HG03060 (cell line): ENCODE results near the gene SLC5A4.
"Not testable (repeated sequence)": the region's sequence is repeated elsewhere in the genome, so short reads cannot be mapped to it uniquely, and the experiment has no call there.

Experiments
- ATAC-seq: cut with Tn5 transposase; IDR thresholded peaks from one replicate; pipeline ENCODE4 v1.9.1; 2021; ENCODE audit warnings: low read depth, moderate number of reproducible peaks; ENCODE audit not compliant: unreplicated experiment

The SLC5A4 gene

GRCh38 chr22:32202539-32203180 lies 52.5 kb downstream of the SLC5A4 start:
- ATAC-seq, result no peak

- ATAC-seq, result no peak
Measured at GRCh38 chr22:32202161-32202538, 53.0 kb downstream of the SLC5A4 start.

GRCh38 chr22:32200752-32201151 lies 54.4 kb downstream of the SLC5A4 start:
- no peak for ATAC-seq

- ATAC-seq, result no peak
Measured at GRCh38 chr22:32199961-32200360, 55.2 kb downstream of the SLC5A4 start.

GRCh38 chr22:32199341-32199740 lies 55.8 kb downstream of the SLC5A4 start:
- no peak for ATAC-seq

GRCh38 chr22:32197553-32198226 lies 57.5 kb downstream of the SLC5A4 start:
- not testable (repeated sequence) for ATAC-seq

- not testable (repeated sequence) for ATAC-seq
Measured at GRCh38 chr22:32195900-32196299, 59.2 kb downstream of the SLC5A4 start.

- ATAC-seq, result not testable (repeated sequence)
Measured at GRCh38 chr22:32193346-32193745, 61.8 kb downstream of the SLC5A4 start.

- not testable (repeated sequence) for ATAC-seq
Measured at GRCh38 chr22:32191021-32191420, 64.1 kb downstream of the SLC5A4 start.

- no peak for ATAC-seq
Measured at GRCh38 chr22:32185821-32186220, 69.3 kb downstream of the SLC5A4 start.

- no peak for ATAC-seq
Measured at GRCh38 chr22:32183625-32184024, 71.5 kb downstream of the SLC5A4 start.

GRCh38 chr22:32181043-32181442 lies 74.1 kb downstream of the SLC5A4 start:
- no peak for ATAC-seq

- no peak for ATAC-seq
Measured at GRCh38 chr22:32177221-32177765, 77.9 kb downstream of the SLC5A4 start.

- ATAC-seq, result no peak
Measured at GRCh38 chr22:32175683-32176644, 79.2 kb downstream of the SLC5A4 start.

GRCh38 chr22:32175115-32175514 lies 80.0 kb downstream of the SLC5A4 start:
- no peak for ATAC-seq
